ENCODE results near the gene DACT3.

- TF ChIP-seq CTCF (IDR thresholded peaks at IDR 0.05), result no peak
- no peak for TF ChIP-seq EZH2phosphoT487 (IDR thresholded peaks at IDR 0.05)
These were observed 60.3 kb downstream of the DACT3 start for GRCh38 chr19:46600384-46601317.

All from neural progenitor cell (in vitro differentiated cells).